GM19467 (cell line): ENCODE data around the gene HCST.
"Not testable (repeated sequence)": the region's sequence is repeated elsewhere in the genome, so short reads cannot be mapped to it uniquely, and the experiment has no call there.

Source experiments
- ATAC-seq: cut with Tn5 transposase; IDR thresholded peaks from one replicate; pipeline ENCODE4 v1.9.1; 2021; ENCODE audit warnings: mild to moderate bottlenecking, moderate library complexity; ENCODE audit not compliant: unreplicated experiment

Gene HCST, protein sequence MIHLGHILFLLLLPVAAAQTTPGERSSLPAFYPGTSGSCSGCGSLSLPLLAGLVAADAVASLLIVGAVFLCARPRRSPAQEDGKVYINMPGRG

GRCh38 chr19:35901854-35902661, at the start of gene HCST:
HCST (plus strand) TSS chr19:35902529; CDS start chr19:35902594, 65 bp downstream.
- ATAC-seq = no peak

DNA sequence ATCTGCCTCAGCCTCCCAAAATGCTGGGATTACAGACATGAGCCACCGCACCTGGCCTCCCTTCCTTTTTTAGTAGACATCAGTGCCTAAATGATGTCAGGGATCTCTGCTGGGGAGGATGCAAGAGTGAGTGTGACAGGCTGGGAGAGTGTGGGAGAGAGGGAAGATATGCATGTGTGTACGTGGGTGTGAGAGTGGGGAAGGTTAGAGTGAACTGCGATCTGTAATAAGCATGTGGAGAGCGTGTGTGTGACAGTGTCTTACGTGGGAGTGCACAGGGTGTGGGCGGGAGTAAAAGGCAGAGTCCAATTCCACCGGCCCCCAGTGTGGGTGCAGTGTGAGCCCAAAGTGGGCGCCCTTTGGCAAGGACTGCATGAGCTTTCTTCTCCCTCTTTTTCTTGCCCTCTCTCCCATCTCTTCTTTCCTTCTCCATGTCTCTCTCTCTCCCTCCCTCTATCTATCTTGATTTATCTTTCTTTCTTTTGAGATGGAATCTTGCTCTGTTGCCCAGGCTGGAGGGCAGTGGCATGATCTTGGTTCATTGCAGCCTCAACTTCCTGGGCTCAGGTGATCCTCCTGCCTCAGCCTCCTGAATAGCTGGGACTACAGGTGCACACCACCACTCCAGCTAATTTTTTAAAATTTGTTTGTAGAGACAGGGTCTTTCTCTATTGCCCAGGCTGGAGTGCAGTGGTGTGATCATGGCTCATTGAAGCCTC, 49.1 kb upstream of the HCST start:
- ATAC-seq = no peak

GRCh38 chr19:35856546-35857149, 45.7 kb upstream of the HCST start, which contains the start of gene KIRREL2:
KIRREL2 (plus strand) TSS chr19:35856911; CDS start chr19:35857120, 209 bp downstream.
- no peak for ATAC-seq

- no peak for ATAC-seq
These were observed 44.0 kb upstream of the HCST start for GRCh38 chr19:35858311-35858710.

- ATAC-seq = no peak
These were observed 42.9 kb upstream of the HCST start for GRCh38 chr19:35859414-35859813.

- no peak for ATAC-seq
These were observed 41.9 kb upstream of the HCST start for GRCh38 chr19:35860436-35860817.

- no peak for ATAC-seq
These were observed 41.3 kb upstream of the HCST start for GRCh38 chr19:35860818-35861639.

- no peak for ATAC-seq
These were observed 40.6 kb upstream of the HCST start for GRCh38 chr19:35861640-35862160.

- ATAC-seq = no peak
These were observed 39.8 kb upstream of the HCST start for GRCh38 chr19:35862528-35862927.

DNA sequence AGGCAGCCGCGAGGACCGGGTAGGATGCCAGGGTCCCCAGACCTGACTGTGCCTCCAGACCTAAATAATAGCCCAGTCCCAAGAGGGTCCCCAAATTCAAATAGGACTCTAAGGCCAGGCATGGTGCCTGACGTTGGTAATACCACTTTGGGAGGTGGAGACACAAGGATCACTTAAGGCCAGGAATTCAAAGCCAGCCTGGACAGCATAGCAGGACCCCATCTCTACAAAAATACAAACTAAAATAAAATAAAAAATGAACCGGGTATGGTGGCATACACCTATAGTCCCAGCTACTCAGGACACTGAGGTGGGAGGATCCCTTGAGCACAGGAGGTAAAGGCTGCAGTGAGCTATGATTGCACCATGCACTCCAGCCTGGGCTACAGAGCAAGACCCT, 39.3 kb upstream of the HCST start:
- no peak for ATAC-seq

GRCh38 chr19:35868172-35868822, 34.0 kb upstream of the HCST start, which contains the start of gene APLP1:
APLP1 (plus strand) TSS chr19:35868574; CDS start chr19:35868637, 63 bp downstream.
- ATAC-seq = no peak

- ATAC-seq = no peak
These were observed 33.5 kb upstream of the HCST start for GRCh38 chr19:35868823-35869326.

- ATAC-seq = peak; percentile 45
These were observed 32.8 kb upstream of the HCST start for GRCh38 chr19:35869327-35870123.

DNA sequence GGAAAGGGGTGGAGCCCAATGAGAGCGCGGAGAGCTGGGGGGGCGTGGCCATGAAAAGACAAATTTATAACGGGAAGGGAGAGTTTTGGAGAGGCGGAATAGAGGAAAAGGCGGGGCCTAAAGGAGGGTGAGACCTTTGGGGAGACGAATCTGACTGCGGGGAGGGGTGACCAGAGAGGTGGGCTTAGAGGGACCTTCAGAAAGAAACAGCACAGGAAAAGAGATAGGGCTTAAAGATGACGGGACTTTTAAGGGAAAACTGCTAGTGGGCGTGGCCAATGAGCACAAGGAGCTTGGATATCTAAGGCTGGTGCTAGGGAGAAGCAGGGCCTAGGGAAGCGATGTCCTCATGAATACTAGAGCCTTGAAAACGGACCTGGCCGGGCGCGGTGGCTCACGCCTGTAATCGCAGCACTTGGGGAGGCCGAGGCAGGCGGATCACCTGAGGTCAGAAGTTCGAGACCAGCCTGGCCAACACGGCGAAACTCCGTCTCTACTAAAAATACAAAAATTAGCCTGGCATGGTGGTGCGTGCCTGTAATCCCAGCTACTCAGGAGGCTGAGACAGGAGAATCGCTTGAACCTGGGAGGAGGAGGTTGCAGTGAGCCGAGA, 32.1 kb upstream of the HCST start:
- ATAC-seq = not testable (repeated sequence)

DNA sequence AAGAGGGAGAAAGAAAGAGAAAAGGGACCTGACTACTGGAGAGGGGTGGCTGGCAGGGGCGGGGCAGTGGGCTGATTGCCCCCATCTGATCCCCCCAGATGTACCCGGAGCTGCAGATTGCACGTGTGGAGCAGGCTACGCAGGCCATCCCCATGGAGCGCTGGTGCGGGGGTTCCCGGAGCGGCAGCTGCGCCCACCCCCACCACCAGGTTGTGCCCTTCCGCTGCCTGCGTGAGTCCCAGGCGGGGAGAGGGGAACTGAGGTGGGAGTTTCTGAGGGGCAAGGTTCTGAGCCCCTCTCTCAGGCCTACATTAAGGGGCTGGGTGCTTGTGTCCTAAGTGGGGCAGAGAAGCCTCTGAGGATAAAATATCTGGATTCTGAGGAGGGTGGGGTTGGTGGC, 31.5 kb upstream of the HCST start:
- ATAC-seq = no peak

DNA sequence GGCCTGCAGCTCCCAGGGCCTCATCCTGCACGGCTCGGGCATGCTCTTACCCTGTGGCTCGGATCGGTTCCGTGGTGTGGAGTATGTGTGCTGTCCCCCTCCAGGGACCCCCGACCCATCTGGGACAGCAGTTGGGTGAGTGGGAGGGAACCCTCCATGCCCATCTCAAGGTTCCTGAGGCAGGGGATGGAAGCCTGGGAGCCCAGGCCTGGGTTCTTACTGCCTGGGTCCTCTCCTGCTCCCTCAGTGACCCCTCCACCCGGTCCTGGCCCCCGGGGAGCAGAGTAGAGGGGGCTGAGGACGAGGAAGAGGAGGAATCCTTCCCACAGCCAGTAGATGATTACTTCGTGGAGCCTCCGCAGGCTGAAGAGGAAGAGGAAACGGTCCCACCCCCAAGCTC, 30.7 kb upstream of the HCST start:
- ATAC-seq = no peak

DNA sequence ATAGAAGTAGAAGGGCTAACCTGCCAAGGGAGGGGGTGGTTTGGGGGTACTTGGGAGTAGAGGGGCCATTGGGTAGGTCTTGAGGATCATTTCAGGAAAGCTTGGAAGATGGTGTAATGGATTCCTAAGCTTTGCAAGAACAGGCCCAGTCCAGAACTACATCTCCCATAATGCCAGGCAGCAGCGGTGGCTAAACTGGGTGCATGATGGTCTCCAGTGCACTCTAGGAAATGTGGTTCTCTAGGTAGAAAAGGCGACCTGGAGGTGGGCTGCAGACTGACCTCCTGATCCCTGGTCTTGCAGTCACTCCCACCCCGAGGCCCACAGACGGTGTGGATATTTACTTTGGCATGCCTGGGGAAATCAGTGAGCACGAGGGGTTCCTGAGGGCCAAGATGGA, 30.1 kb upstream of the HCST start:
- no peak for ATAC-seq

DNA sequence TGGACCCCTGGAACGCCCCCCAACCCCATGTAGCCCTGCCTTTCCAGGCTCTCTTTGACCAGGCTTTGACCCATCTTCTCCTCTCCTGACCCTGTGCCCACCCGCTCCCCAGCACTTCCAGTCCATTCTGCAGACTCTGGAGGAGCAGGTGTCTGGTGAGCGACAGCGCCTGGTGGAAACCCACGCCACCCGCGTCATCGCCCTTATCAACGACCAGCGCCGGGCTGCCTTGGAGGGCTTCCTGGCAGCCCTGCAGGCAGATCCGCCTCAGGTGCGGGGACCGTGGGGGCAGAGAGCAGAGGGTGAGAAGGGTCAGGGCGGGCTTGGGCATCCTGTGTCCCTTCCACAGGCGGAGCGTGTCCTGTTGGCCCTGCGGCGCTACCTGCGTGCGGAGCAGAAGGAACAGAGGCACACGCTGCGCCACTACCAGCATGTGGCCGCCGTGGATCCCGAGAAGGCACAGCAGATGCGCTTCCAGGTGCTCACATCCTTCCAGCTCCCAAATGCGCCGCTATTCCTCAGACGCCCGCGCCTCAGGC, 27.9 kb upstream of the HCST start:
- ATAC-seq = no peak
